Pancreas (tissue), 10 donors: Measurements from ENCODE around the gene SCRG1. TPM values are rescaled to one million over a fixed set of nuclear protein-coding genes. Genes with fewer than 3 reads are reported as not detected.

Source experiments
- ATAC-seq, 4 donors: fragments of 200-7000 bp; cut with Tn5 transposase; one replicate each; pipeline versions ENCODE4 v1.8.0 to v1.9.1; 2020; ENCODE audit warnings: mild to moderate bottlenecking in 4 of 4, moderate library complexity in 4 of 4
- DNase-seq, 6 donors: peaks; one replicate each; pipeline ENCODE4 v3.0.0-alpha.2; 2020
- FAIRE-seq: peaks from 2 replicates; lab custom pipeline; 2012; peaks lifted over from hg19 to GRCh38; lab: Jason Lieb, UNC
- H3K27ac ChIP-seq, 4 donors: fragments of 200-600 bp; sonication (generic); 1 replicate in 3 of 4; 2 replicates in 1 of 4; pipeline versions ENCODE4 v1.5.0 to v1.8.0; 2020
- H3K27me3 ChIP-seq, 4 donors: fragments of 200-600 bp; one replicate each; pipeline ENCODE4 v1.8.0; 2021
- H3K36me3 ChIP-seq, 3 donors: fragments of 200-600 bp; sonication (generic) in 1 of 3; one replicate each; pipeline versions ENCODE4 v1.5.0 to v1.8.0; 2020 to 2021
- H3K4me1 ChIP-seq, 3 donors: fragments of 200-600 bp; one replicate each; pipeline ENCODE4 v1.8.0; 2021
- H3K4me3 ChIP-seq, 4 donors: fragments of 200-600 bp; sonication (generic) in 2 of 4; one replicate each; pipeline versions ENCODE4 v1.5.0 to v1.8.0; 2020 to 2021
- H3K9me3 ChIP-seq, 4 donors: fragments of 200-600 bp; one replicate each; pipeline ENCODE4 v1.8.0; 2021
- CTCF ChIP-seq, 4 donors: fragments of 200-600 bp; sonication (generic) in 3 of 4; IDR thresholded peaks; one replicate each; pipeline versions ENCODE4 v1.5.0 to v1.8.0; 2021; ENCODE audit warnings: antibody characterized with exemption in 4 of 4
- WGBS, 2 donors: extraction: QIAGEN DNeasy Blood & Tissue Kit; methylation state at CpG; one replicate each; pipeline ENCODE4 v1.1.7; 2013; 5-methylcytosine and 5-hydroxymethylcytosine counted together
- intact Hi-C, 3 donors: fragments of 100-400 bp; cut with DNase I; formaldehyde crosslinking; loops; one replicate each; pipeline versions ENCODE4 v1.11.1 to v1.14.2; 2022
- polyA plus RNA-seq, 2 donors: library from polyadenylated mRNA; stranded (reverse); fragments of 200-250 nt; gene quantifications; one replicate each; pipeline ENCODE4 v1.2.3, GENCODE V29; 2013
- total RNA-seq, 6 donors: library from RNA; stranded (reverse); fragmentation: NEBNext Ultra II Directional in 4 of 6; extraction: Animal tissue kit (Norgen Biotek cat#: 25700) in 4 of 6; gene quantifications; one replicate each; pipeline versions ENCODE4 v1.2.1 to v1.2.4, GENCODE V29; 2021 to 2023
- donor health status: healthy with polysubstance abuse.
- donor health status: DM: no; HTN: no; CAD: no; lungs with moderate emphysema.
- donor health status: DM: no; HTN: no; CAD: no.
- donor health status: control.
- donor health status: control.
- donor health status: Bipolar disorder and iron deficiency.
- donor health status: DM: yes; HTN: yes; CAD: no.
- donor health status: DM: no; HTN: no; CAD: no.
- donor health status: DM: no; HTN: no; CAD: no.
- donor health status: DM: yes; HTN: yes; CAD: no.

SCRG1 gene
- total and polyA plus RNA-seq, 8 donors, result 0.06 to 0.43 (median 0.33) TPM; not detected in 2

- DNase-seq (no peak), FAIRE-seq (no peak), ATAC-seq (no peak)
- H3K4me3 ChIP-seq, result no peak overlapping the region
- TF ChIP-seq CTCF (IDR thresholded peaks at IDR 0.05), result no peak
- H3K36me3 ChIP-seq, result no peaks in the 10 kb centered on the region
- H3K27me3 ChIP-seq, result no peaks in the 10 kb centered on the region
- WGBS, 2 donors, result 76 to 81% methylated on average over 4 of the region's 4 CpGs
- no peaks in the 10 kb centered on the region for H3K9me3 ChIP-seq
- intact Hi-C loops, result no loop called here
- H3K27ac ChIP-seq, result no peak overlapping the region
- peaks cover 0 to 10% (median 0%) of the 10 kb centered on the region in 3 donors for H3K4me1 ChIP-seq
Observed at GRCh38 chr4:173405840-173406606, 7.1 kb upstream of the SCRG1 start.

GRCh38 chr4:173404296-173404865, 5.5 kb upstream of the SCRG1 start:
- H3K27ac ChIP-seq, result no peak overlapping the region
- H3K4me1 ChIP-seq, result peaks cover 0 to 10% (median 0%) of the 10 kb centered on the region in 3 donors
- no peaks in the 10 kb centered on the region for H3K27me3 ChIP-seq
- FAIRE-seq, result no peak
- intact Hi-C loops, result no loop called here
- 21 to 27% methylated on average over 3 of the region's 3 CpGs for WGBS, 2 donors
- no peak for DNase-seq
- no peaks in the 10 kb centered on the region for H3K36me3 ChIP-seq
- H3K4me3 ChIP-seq, result no peak overlapping the region
- ATAC-seq, result peak; percentile 56 to 77 (median 66)
- TF ChIP-seq CTCF (IDR thresholded peaks at IDR 0.05), result no peak
- no peaks in the 10 kb centered on the region for H3K9me3 ChIP-seq

DNA sequence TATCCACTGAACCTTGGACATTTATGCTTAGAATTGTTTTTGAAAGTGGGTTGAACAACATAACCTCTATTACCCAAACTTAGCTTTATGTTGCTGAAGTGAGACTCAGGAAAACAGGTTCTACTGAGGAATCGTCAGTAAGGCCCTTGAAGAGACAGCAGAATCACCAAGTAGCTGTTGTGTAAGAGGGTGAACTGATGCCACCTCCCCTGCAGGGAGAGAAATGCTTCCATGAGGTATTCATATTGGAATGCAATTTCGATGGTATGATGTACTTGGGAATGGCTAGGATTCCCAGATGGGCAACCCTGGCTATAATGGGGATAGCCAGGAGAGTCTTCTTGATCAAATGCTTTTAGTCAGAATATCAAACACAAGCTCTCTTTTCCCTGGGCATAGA, 4.1 kb upstream of the SCRG1 start:
- peaks cover 0 to 10% (median 0%) of the 10 kb centered on the region in 3 donors for H3K4me1 ChIP-seq
- ATAC-seq (no peak), DNase-seq (no peak), FAIRE-seq (no peak)
- no peak overlapping the region for H3K4me3 ChIP-seq
- no peak overlapping the region for H3K27ac ChIP-seq
- no peaks in the 10 kb centered on the region for H3K9me3 ChIP-seq
- intact Hi-C loops, result no loop called here
- no peaks in the 10 kb centered on the region for H3K27me3 ChIP-seq
- 84 to 89% methylated on average over 2 of the region's 2 CpGs for WGBS, 2 donors
- H3K36me3 ChIP-seq, result no peaks in the 10 kb centered on the region
- no peak for TF ChIP-seq CTCF (IDR thresholded peaks at IDR 0.05)

- Histone ChIP-seq H3K27ac (no peak overlapping the region), H3K4me1 (peaks cover 0 to 10% (median 0%) of the 10 kb centered on the region in 3 donors), H3K4me3 (no peak overlapping the region), H3K27me3 (no peaks in the 10 kb centered on the region), H3K36me3 (no peaks in the 10 kb centered on the region), H3K9me3 (no peaks in the 10 kb centered on the region)
- DNase-seq, result no peak
- no peak for FAIRE-seq
- no peak for TF ChIP-seq CTCF (IDR thresholded peaks at IDR 0.05)
- peak in 2 of 4 donors; percentile 34 to 55 for ATAC-seq
- WGBS, 2 donors, result 57 to 64% methylated on average over 4 of the region's 4 CpGs
- intact Hi-C loops, result no loop called here
Observed at GRCh38 chr4:173401063-173401462, 2.1 kb upstream of the SCRG1 start.

GRCh38 chr4:173398220-173398619, 696 bp downstream of the SCRG1 start:
- DNase-seq (no peak), FAIRE-seq (no peak), ATAC-seq (no peak)
- Histone ChIP-seq H3K4me3 (no peak overlapping the region), H3K27ac (no peak overlapping the region), H3K9me3 (no peaks in the 10 kb centered on the region), H3K36me3 (no peaks in the 10 kb centered on the region), H3K27me3 (no peaks in the 10 kb centered on the region), H3K4me1 (no peaks in the 10 kb centered on the region)
- intact Hi-C loops, result no loop called here
- no peak for TF ChIP-seq CTCF (IDR thresholded peaks at IDR 0.05)
